Measurements from ENCODE around the gene NFS1. TPM values are rescaled to one million over a fixed set of nuclear protein-coding genes. Genes with fewer than 3 reads are reported as not detected.

The NFS1 gene
- total RNA-seq, 4 donors from 2014 or later: 21.1 to 45.5 (median 36.3) TPM

- no peaks in the 10 kb centered on the region for H3K27me3 ChIP-seq
- peaks cover 19 to 21% of the 10 kb centered on the region in 2 donors for H3K4me1 ChIP-seq
- intact Hi-C loops (cut with DNase I): no loop called here
- no peak overlapping the region for H3K27ac ChIP-seq
- H3K36me3 ChIP-seq: peaks cover 17 to 21% of the 10 kb centered on the region in 2 donors
- no peak for DNase-seq
- TF ChIP-seq, protein P1, sequence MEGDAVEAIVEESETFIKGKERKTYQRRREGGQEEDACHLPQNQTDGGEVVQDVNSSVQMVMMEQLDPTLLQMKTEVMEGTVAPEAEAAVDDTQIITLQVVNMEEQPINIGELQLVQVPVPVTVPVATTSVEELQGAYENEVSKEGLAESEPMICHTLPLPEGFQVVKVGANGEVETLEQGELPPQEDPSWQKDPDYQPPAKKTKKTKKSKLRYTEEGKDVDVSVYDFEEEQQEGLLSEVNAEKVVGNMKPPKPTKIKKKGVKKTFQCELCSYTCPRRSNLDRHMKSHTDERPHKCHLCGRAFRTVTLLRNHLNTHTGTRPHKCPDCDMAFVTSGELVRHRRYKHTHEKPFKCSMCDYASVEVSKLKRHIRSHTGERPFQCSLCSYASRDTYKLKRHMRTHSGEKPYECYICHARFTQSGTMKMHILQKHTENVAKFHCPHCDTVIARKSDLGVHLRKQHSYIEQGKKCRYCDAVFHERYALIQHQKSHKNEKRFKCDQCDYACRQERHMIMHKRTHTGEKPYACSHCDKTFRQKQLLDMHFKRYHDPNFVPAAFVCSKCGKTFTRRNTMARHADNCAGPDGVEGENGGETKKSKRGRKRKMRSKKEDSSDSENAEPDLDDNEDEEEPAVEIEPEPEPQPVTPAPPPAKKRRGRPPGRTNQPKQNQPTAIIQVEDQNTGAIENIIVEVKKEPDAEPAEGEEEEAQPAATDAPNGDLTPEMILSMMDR (IDR thresholded peaks at IDR 0.05): no peak
- TF ChIP-seq POLR2A (IDR thresholded peaks at IDR 0.05): no peak
- 98 to 100% methylated on average over 11 to 13 of the region's 13 CpGs for WGBS, 2 donors
- no peak overlapping the region for H3K4me3 ChIP-seq (replicated peaks in 1 of 3)
- H3K9me3 ChIP-seq: no peaks in the 10 kb centered on the region
These were observed 46.3 kb downstream of the NFS1 start for GRCh38 chr20:35652641-35653429.

- Histone ChIP-seq H3K9me3 (no peaks in the 10 kb centered on the region), H3K36me3 (peaks cover 17 to 21% of the 10 kb centered on the region in 2 donors), H3K27ac (no peak overlapping the region), H3K4me1 (peaks cover 10 to 14% of the 10 kb centered on the region in 2 donors), H3K4me3 (replicated peaks in 1 of 3) (no peak overlapping the region), H3K27me3 (no peaks in the 10 kb centered on the region)
- TF ChIP-seq, protein P1 (IDR thresholded peaks at IDR 0.05): no peak
- TF ChIP-seq POLR2A (IDR thresholded peaks at IDR 0.05): no peak
- no peak for DNase-seq
- intact Hi-C loops (cut with DNase I): no loop called here
These were observed 47.2 kb downstream of the NFS1 start for GRCh38 chr20:35651958-35652357.

GRCh38 chr20:35650632-35651031, 48.5 kb downstream of the NFS1 start:
- TF ChIP-seq, protein P1 (IDR thresholded peaks at IDR 0.05): no peak
- no peak for TF ChIP-seq POLR2A (IDR thresholded peaks at IDR 0.05)
- peaks cover 9 to 14% of the 10 kb centered on the region in 2 donors for H3K4me1 ChIP-seq
- H3K36me3 ChIP-seq: peaks cover 17 to 21% of the 10 kb centered on the region in 2 donors
- intact Hi-C loops (cut with DNase I): no loop called here
- H3K9me3 ChIP-seq: no peaks in the 10 kb centered on the region
- no peak for DNase-seq
- H3K27ac ChIP-seq: no peak overlapping the region
- no peak overlapping the region for H3K4me3 ChIP-seq (replicated peaks in 1 of 3)
- WGBS, 2 donors: 90 to 91% methylated on average over 3 of the region's 3 CpGs
- no peaks in the 10 kb centered on the region for H3K27me3 ChIP-seq

DNA sequence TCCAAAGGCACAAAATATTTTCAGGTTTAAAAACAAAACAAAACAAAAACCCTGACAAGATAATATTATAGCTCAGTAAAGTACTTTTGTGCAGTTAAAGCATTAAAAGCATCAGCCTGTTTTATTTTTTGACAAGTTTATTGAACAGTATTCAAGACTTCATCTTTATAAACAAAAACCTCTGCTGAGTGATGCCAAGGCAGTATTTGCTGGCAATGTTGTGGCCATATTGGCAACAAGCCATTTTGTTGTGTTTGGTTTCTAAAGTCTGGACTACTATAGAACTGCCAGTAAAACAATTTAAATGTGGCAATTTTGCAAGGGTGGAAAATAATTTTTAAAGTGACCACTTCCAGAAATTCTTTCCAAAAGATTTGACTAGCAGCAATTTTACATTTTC, 50.3 kb downstream of the NFS1 start:
- DNase-seq: peak; percentile 8 to 17
- Histone ChIP-seq H3K36me3 (peaks cover 8 to 10% of the 10 kb centered on the region in 2 donors), H3K4me1 (peaks cover 9 to 14% of the 10 kb centered on the region in 2 donors), H3K27me3 (no peaks in the 10 kb centered on the region), H3K27ac (no peak overlapping the region), H3K9me3 (no peaks in the 10 kb centered on the region), H3K4me3 (replicated peaks in 1 of 3) (no peak overlapping the region)
- intact Hi-C loops (cut with DNase I): no loop called here
- TF ChIP-seq, protein P1 (IDR thresholded peaks at IDR 0.05): no peak
- TF ChIP-seq POLR2A (IDR thresholded peaks at IDR 0.05): no peak

DNA sequence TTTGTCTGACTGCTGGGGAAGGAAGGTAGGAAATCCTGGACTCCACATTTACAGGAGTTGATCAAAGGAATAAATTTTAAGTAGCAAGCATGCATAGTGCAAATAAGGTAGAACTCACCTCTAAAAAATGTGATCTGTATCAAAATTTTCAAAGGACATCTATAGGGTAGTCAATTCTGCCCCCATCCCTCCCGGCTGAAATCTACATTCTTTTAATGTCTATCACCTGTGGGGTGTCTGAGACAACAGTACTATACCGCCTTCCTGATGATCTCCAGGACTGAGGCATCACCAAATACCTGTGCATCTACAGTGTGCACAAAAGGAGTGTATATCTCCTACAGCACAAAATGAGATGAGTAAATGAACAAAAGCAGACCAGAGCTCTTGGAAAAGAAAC, 54.3 kb downstream of the NFS1 start:
- Histone ChIP-seq H3K36me3 (no peaks in the 10 kb centered on the region), H3K4me3 (replicated peaks in 1 of 3) (no peak overlapping the region), H3K9me3 (no peaks in the 10 kb centered on the region), H3K27ac (no peak overlapping the region), H3K4me1 (peaks cover 9 to 14% of the 10 kb centered on the region in 2 donors), H3K27me3 (no peaks in the 10 kb centered on the region)
- intact Hi-C loops (cut with DNase I): no loop called here
- no peak for DNase-seq
- no peak for TF ChIP-seq POLR2A (IDR thresholded peaks at IDR 0.05)
- TF ChIP-seq, protein P1 (IDR thresholded peaks at IDR 0.05): no peak
- 81 to 88% methylated on average over 2 of the region's 2 CpGs for WGBS, 2 donors
